WTC11 (cell line): ENCODE results near the gene DNAJC5G. TPM values are rescaled to one million over a fixed set of nuclear protein-coding genes. Genes with fewer than 3 reads are reported as not detected.
A peak's percentile ranks its signal among the peaks of the same experiment; 100 is the strongest.

Experiments used
- CTCF ChIP-seq: fragments of 200-600 bp; IDR thresholded peaks from 2 replicates; pipeline ENCODE4 v1.8.0; 2022; ENCODE audit warnings: antibody characterized with exemption
- ELF4 ChIP-seq: sonication (generic); formaldehyde crosslinking; IDR thresholded peaks from 2 replicates; pipeline ENCODE4 v1.8.1; 2022; ENCODE audit warnings: low read depth, mild to moderate bottlenecking, moderate library complexity, missing genetic modification reagents
- EMX1 ChIP-seq: fragments of 250-450 bp; sonication (Bioruptor Pico); IDR thresholded peaks from 2 replicates; pipeline ENCODE4 v1.8.0; 2021; ENCODE audit warnings: mild to moderate bottlenecking
- FOXJ3 ChIP-seq: sonication (generic); formaldehyde crosslinking; IDR thresholded peaks from 2 replicates; pipeline ENCODE4 v1.9.0; 2021; ENCODE audit warnings: missing genetic modification reagents, mild to moderate bottlenecking, borderline replicate concordance
- FOXP1 ChIP-seq: sonication (generic); formaldehyde crosslinking; IDR thresholded peaks from 2 replicates; pipeline ENCODE4 v1.8.0; 2022; ENCODE audit warnings: missing genetic modification reagents, mild to moderate bottlenecking, moderate library complexity, borderline replicate concordance
- KAT7 ChIP-seq: sonication (generic); formaldehyde crosslinking; IDR thresholded peaks from 2 replicates; pipeline ENCODE4 v1.8.1; 2023; ENCODE audit warnings: missing genetic modification reagents, mild to moderate bottlenecking, borderline replicate concordance
- MYBL2 ChIP-seq: sonication (generic); formaldehyde crosslinking; IDR thresholded peaks from 2 replicates; pipeline ENCODE4 v1.8.1; 2023; ENCODE audit warnings: mild to moderate bottlenecking, moderate library complexity, missing genetic modification reagents
- PRRX2 ChIP-seq: fragments of 250-450 bp; sonication (Bioruptor Pico); IDR thresholded peaks from 2 replicates; pipeline ENCODE4 v1.8.0; 2021; ENCODE audit warnings: mild to moderate bottlenecking
- SMAD3 ChIP-seq: sonication (generic); formaldehyde crosslinking; IDR thresholded peaks from 2 replicates; pipeline ENCODE4 v1.8.0; 2022; ENCODE audit warnings: missing genetic modification reagents, mild to moderate bottlenecking, borderline replicate concordance
- SMAD4 ChIP-seq: sonication (generic); formaldehyde crosslinking; IDR thresholded peaks from 2 replicates; pipeline ENCODE4 v1.8.0; 2022; ENCODE audit warnings: mild to moderate bottlenecking, missing genetic modification reagents
- TP53 ChIP-seq: sonication (generic); formaldehyde crosslinking; IDR thresholded peaks from 2 replicates; pipeline ENCODE4 v1.8.1; 2023; ENCODE audit warnings: mild to moderate bottlenecking, missing genetic modification reagents
- ZBTB43 ChIP-seq: sonication (generic); formaldehyde crosslinking; IDR thresholded peaks from 2 replicates; pipeline ENCODE4 v1.8.1; 2023; ENCODE audit warnings: mild to moderate bottlenecking, missing genetic modification reagents
- ZNF138 ChIP-seq: sonication (generic); formaldehyde crosslinking; conservative IDR thresholded peaks from 2 replicates; pipeline ENCODE4 v1.8.1; 2022; ENCODE audit warnings: mild to moderate bottlenecking, moderate library complexity, missing genetic modification reagents
- ZNF416 ChIP-seq: fragments of 250-450 bp; sonication (Bioruptor Pico); IDR thresholded peaks from 2 replicates; pipeline ENCODE4 v1.9.0; 2021; ENCODE audit warnings: mild to moderate bottlenecking, inconsistent platforms
- ZNF671 ChIP-seq: fragments of 250-450 bp; sonication (Bioruptor Pico); IDR thresholded peaks from 2 replicates; pipeline ENCODE4 v1.8.0; 2021; ENCODE audit warnings: mild to moderate bottlenecking
- total RNA-seq: library from RNA; stranded (reverse); gene quantifications from 3 replicates; pipeline ENCODE4 v1.2.3, GENCODE V29; 2021
- TF ChIP-seq, protein P1 (sequence below): sonication (generic); formaldehyde crosslinking; IDR thresholded peaks from 2 replicates; pipeline ENCODE4 v1.8.1; 2022; ENCODE audit warnings: missing genetic modification reagents, borderline replicate concordance
- TF ChIP-seq, protein P2 (sequence below): fragments of 250-450 bp; sonication (Bioruptor Pico); IDR thresholded peaks from 2 replicates; pipeline ENCODE4 v2.1.2; 2022; ENCODE audit warnings: mild to moderate bottlenecking, moderate library complexity
- TF ChIP-seq, protein P3 (sequence below): sonication (generic); formaldehyde crosslinking; IDR thresholded peaks from 2 replicates; pipeline ENCODE4 v1.8.1; 2022; ENCODE audit warnings: mild to moderate bottlenecking, moderate library complexity, missing genetic modification reagents
- TF ChIP-seq, protein P4 (sequence below): sonication (generic); formaldehyde crosslinking; IDR thresholded peaks from 2 replicates; pipeline ENCODE4 v1.8.0; 2022; ENCODE audit warnings: missing genetic modification reagents
- TF ChIP-seq, protein P5 (sequence below): sonication (generic); formaldehyde crosslinking; IDR thresholded peaks from 2 replicates; pipeline ENCODE4 v1.8.1; 2022; ENCODE audit warnings: low read depth, missing genetic modification reagents, borderline replicate concordance
- TF ChIP-seq, protein P6 (sequence below): sonication (generic); formaldehyde crosslinking; IDR thresholded peaks from 2 replicates; pipeline ENCODE4 v1.8.0; 2022; ENCODE audit warnings: mild to moderate bottlenecking, missing genetic modification reagents
- TF ChIP-seq, protein P7 (sequence below): sonication (generic); formaldehyde crosslinking; IDR thresholded peaks from 2 replicates; pipeline ENCODE4 v1.8.0; 2022; ENCODE audit warnings: mild to moderate bottlenecking, missing genetic modification reagents

The DNAJC5G gene
- total RNA-seq, 1 experiment from 2014 or later = 0.44 TPM

DNA sequence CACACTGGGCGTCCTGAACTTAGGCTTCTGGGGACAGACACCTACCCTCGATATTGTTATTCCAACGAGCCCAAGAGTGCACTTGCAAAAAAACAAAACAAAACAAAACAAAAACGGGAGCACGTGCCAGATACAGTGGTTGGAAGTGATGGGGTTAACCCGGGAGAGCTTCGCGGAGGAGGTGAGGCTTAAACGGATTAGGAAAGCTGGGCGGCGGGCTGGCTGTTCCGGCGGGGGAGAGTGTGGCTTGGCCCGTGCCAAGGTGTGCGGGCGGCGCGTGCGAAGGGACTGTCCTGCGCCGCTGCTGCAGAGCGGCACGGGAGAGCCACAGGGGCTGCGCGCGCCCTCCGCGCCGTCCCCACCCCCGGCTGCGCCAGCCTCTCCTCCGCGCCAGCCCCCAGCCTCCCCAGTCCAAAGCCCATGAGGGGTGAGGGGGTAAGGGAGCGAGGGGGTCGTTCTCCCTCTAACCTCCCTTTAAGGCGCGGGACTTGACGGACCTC lies 10.9 kb upstream of the DNAJC5G start (continued):
- TF ChIP-seq, protein P1, sequence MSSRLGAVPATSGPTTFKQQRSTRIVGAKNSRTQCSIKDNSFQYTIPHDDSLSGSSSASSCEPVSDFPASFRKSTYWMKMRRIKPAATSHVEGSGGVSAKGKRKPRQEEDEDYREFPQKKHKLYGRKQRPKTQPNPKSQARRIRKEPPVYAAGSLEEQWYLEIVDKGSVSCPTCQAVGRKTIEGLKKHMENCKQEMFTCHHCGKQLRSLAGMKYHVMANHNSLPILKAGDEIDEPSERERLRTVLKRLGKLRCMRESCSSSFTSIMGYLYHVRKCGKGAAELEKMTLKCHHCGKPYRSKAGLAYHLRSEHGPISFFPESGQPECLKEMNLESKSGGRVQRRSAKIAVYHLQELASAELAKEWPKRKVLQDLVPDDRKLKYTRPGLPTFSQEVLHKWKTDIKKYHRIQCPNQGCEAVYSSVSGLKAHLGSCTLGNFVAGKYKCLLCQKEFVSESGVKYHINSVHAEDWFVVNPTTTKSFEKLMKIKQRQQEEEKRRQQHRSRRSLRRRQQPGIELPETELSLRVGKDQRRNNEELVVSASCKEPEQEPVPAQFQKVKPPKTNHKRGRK = no peak
- no peak for TF ChIP-seq PRRX2 (CRISPR knock-in tag)
- no peak for TF ChIP-seq ZNF671 (CRISPR knock-in tag)
- TF ChIP-seq EMX1 (CRISPR knock-in tag) = no peak
- no peak for TF ChIP-seq ZBTB43
- peak; percentile 67; the same call in 1 of the 2 replicates for TF ChIP-seq TP53 (CRISPR knock-in tag)
- TF ChIP-seq, protein P2, sequence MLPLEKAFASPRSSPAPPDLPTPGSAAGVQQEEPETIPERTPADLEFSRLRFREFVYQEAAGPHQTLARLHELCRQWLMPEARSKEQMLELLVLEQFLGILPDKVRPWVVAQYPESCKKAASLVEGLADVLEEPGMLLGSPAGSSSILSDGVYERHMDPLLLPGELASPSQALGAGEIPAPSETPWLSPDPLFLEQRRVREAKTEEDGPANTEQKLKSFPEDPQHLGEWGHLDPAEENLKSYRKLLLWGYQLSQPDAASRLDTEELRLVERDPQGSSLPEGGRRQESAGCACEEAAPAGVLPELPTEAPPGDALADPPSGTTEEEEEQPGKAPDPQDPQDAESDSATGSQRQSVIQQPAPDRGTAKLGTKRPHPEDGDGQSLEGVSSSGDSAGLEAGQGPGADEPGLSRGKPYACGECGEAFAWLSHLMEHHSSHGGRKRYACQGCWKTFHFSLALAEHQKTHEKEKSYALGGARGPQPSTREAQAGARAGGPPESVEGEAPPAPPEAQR = no peak
- no peak for TF ChIP-seq ZNF416
- TF ChIP-seq, protein P3, sequence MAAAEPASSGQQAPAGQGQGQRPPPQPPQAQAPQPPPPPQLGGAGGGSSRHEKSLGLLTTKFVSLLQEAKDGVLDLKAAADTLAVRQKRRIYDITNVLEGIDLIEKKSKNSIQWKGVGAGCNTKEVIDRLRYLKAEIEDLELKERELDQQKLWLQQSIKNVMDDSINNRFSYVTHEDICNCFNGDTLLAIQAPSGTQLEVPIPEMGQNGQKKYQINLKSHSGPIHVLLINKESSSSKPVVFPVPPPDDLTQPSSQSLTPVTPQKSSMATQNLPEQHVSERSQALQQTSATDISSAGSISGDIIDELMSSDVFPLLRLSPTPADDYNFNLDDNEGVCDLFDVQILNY = no peak
- TF ChIP-seq FOXP1 = peak; percentile 74
- TF ChIP-seq, protein P4, sequence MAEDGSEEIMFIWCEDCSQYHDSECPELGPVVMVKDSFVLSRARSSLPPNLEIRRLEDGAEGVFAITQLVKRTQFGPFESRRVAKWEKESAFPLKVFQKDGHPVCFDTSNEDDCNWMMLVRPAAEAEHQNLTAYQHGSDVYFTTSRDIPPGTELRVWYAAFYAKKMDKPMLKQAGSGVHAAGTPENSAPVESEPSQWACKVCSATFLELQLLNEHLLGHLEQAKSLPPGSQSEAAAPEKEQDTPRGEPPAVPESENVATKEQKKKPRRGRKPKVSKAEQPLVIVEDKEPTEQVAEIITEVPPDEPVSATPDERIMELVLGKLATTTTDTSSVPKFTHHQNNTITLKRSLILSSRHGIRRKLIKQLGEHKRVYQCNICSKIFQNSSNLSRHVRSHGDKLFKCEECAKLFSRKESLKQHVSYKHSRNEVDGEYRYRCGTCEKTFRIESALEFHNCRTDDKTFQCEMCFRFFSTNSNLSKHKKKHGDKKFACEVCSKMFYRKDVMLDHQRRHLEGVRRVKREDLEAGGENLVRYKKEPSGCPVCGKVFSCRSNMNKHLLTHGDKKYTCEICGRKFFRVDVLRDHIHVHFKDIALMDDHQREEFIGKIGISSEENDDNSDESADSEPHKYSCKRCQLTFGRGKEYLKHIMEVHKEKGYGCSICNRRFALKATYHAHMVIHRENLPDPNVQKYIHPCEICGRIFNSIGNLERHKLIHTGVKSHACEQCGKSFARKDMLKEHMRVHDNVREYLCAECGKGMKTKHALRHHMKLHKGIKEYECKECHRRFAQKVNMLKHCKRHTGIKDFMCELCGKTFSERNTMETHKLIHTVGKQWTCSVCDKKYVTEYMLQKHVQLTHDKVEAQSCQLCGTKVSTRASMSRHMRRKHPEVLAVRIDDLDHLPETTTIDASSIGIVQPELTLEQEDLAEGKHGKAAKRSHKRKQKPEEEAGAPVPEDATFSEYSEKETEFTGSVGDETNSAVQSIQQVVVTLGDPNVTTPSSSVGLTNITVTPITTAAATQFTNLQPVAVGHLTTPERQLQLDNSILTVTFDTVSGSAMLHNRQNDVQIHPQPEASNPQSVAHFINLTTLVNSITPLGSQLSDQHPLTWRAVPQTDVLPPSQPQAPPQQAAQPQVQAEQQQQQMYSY = no peak
- TF ChIP-seq, protein P5, sequence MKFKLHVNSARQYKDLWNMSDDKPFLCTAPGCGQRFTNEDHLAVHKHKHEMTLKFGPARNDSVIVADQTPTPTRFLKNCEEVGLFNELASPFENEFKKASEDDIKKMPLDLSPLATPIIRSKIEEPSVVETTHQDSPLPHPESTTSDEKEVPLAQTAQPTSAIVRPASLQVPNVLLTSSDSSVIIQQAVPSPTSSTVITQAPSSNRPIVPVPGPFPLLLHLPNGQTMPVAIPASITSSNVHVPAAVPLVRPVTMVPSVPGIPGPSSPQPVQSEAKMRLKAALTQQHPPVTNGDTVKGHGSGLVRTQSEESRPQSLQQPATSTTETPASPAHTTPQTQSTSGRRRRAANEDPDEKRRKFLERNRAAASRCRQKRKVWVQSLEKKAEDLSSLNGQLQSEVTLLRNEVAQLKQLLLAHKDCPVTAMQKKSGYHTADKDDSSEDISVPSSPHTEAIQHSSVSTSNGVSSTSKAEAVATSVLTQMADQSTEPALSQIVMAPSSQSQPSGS (CRISPR knock-in tag) = no peak
- TF ChIP-seq ZNF138 (CRISPR knock-in tag) = no peak
- TF ChIP-seq CTCF = no peak
- TF ChIP-seq, protein P6, sequence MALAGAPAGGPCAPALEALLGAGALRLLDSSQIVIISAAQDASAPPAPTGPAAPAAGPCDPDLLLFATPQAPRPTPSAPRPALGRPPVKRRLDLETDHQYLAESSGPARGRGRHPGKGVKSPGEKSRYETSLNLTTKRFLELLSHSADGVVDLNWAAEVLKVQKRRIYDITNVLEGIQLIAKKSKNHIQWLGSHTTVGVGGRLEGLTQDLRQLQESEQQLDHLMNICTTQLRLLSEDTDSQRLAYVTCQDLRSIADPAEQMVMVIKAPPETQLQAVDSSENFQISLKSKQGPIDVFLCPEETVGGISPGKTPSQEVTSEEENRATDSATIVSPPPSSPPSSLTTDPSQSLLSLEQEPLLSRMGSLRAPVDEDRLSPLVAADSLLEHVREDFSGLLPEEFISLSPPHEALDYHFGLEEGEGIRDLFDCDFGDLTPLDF (CRISPR knock-in tag) = 0 out of 2 replicates have a peak, but pooled peaks have one; percentile 36
- TF ChIP-seq, protein P7, sequence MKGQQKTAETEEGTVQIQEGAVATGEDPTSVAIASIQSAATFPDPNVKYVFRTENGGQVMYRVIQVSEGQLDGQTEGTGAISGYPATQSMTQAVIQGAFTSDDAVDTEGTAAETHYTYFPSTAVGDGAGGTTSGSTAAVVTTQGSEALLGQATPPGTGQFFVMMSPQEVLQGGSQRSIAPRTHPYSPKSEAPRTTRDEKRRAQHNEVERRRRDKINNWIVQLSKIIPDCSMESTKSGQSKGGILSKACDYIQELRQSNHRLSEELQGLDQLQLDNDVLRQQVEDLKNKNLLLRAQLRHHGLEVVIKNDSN (CRISPR knock-in tag) = 0 out of 2 replicates have a peak, but pooled peaks have one; percentile 24
- no peak for TF ChIP-seq SMAD4 (CRISPR knock-in tag)
- no peak for TF ChIP-seq KAT7
- TF ChIP-seq SMAD3 (CRISPR knock-in tag) = no peak
- no peak for TF ChIP-seq MYBL2
- no peak for TF ChIP-seq FOXJ3
- no peak for TF ChIP-seq ELF4 (CRISPR knock-in tag)
